VCaP (cell line): Measurements from ENCODE around the gene PCSK2.

ENCODE experiments used
- H3K27ac ChIP-seq: fragments of 450-650 bp; 2 replicates; pipeline ENCODE4 v1.5.1; 2017
- TF ChIP-seq, protein P1 (sequence below): fragments of 450-650 bp; conservative IDR thresholded peaks from 2 replicates; pipeline ENCODE4 v1.5.1; 2017; ENCODE audit warnings: mild to moderate bottlenecking, moderate library complexity

PCSK2 gene

DNA sequence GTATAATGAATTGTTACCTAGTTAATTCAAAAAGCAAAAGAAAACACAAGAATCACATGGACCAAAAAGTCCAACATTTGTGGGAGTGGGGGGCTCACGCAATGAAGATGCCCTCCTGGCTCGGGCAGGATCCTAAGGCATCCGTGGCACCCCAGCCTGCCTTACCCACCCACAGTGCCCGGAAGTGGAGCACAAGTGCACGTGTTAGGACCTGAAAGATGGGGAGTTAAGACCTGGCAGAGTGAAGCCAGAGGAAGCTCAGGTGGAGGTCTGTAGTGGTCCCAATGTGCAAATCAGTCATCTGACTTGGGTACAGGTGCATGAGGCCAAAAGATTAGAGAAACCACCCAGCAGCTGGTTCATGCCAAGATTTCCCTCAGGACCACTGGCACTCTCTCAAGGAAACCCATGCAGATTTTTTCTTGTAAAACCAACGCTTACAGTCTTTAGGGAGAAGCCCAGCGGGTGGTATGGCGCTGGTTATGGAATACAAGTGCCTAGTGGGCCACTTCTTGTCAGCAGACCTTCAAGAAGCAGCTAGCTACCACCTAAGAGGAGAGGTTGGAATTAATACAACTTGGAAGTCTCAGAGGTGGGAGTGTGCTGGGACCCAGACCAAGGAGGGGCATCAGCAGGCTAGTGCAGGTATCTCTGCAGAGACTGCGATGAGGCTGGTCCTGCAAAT is 262.2 kb downstream of the PCSK2 start:
- H3K27ac ChIP-seq, result no peak overlapping the region
- TF ChIP-seq, protein P1, sequence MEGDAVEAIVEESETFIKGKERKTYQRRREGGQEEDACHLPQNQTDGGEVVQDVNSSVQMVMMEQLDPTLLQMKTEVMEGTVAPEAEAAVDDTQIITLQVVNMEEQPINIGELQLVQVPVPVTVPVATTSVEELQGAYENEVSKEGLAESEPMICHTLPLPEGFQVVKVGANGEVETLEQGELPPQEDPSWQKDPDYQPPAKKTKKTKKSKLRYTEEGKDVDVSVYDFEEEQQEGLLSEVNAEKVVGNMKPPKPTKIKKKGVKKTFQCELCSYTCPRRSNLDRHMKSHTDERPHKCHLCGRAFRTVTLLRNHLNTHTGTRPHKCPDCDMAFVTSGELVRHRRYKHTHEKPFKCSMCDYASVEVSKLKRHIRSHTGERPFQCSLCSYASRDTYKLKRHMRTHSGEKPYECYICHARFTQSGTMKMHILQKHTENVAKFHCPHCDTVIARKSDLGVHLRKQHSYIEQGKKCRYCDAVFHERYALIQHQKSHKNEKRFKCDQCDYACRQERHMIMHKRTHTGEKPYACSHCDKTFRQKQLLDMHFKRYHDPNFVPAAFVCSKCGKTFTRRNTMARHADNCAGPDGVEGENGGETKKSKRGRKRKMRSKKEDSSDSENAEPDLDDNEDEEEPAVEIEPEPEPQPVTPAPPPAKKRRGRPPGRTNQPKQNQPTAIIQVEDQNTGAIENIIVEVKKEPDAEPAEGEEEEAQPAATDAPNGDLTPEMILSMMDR, result no peak

DNA sequence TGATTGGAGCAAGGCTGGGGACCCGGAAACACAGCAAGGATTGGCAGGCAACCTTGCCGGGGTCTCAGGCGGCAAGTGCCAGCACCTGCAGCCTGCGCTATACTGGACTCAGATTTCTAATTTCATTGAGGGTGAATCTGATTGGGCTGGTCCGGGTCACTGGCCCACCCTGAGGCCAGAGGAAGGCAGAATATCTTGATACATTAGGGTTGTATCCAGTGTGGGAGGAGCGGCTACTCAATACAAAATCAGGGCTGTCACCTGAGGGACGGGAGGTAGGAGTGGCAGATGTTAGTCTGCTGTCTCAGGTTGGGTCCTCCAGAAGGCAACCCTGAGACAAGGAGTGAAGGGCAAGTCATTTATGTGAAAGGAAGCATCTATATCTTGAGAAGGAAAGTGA is 263.7 kb downstream of the PCSK2 start:
- TF ChIP-seq, protein P1, result no peak
- H3K27ac ChIP-seq, result no peak overlapping the region

DNA sequence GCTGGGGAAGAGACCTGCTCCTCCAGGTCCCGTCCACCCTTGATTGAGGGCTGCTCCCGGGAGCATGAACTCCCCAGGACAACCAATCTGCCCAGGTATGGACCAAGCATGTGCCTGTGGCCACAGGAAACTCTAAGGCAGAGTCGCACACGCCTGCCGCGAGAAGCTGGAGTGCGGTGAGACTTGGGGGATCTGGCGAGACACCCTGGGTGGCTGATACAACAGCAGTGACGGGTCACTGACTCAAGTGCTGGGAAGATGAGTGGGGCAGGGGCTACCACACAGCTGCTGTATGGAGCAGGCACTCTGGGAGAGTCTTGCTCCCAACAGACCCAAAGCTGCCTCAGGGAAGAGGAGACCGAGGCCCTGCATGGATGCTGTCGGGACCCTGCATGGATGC is 264.2 kb downstream of the PCSK2 start:
- TF ChIP-seq, protein P1, result no peak
- H3K27ac ChIP-seq, result no peak overlapping the region

DNA sequence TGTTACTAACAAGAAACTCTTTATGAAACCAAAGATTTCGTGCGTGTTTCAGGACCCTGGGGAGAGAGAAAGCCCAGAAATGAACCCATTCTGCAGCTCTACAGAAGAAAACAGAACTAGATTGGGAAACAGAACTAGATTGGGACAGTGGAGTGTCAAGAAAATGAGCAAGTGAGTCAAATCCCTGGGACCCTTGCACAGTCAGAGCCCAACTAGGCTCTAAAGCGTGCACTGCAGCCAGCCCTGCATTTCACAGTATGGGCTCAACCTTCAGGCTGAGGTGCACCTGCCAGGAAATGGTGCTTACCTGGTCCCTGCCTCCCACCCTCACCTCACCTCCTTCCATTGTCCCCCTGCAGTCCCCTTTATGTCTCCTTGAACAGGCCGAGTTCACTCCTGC is 264.6 kb downstream of the PCSK2 start:
- H3K27ac ChIP-seq, result no peak overlapping the region
- TF ChIP-seq, protein P1, result no peak

DNA sequence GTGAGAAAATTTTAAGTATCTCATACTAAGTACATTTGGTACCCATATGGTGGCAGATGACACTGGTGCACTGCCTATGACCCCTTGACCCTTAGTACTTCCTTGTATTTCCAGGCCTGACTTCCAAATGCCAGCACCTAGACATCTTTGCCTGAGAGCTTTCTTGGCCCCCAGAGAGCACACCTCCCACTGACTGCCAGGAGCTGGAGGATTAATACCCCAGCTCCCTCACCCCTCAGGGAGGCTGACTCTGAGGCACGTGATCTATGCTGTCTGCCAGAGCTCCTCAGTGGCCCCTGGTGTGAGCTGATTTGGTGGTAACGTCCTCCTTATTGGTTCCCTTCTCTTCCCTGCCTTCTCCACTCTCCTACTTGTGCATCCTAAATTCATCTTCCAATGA is 266.3 kb downstream of the PCSK2 start:
- TF ChIP-seq, protein P1, result no peak
- no peak overlapping the region for H3K27ac ChIP-seq

DNA sequence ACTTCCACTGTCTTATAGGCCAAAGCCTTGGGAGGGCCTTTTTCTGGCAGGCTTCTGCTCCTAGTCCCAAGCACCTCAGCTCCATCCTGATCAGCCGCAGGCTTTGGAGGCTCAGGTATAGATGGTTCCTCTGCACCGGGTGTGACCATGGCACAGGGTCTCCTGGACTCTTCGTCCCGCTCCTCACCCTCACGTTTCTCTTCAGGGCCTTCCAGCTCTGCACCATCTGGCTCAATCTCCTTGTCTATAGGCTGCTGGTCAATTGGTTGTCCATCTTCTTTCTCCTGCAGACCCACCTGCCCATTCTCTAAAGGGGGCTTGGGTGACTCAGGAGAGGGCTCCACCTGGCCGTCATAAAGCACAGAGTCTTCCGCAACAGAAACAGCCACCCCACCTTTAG is 267.4 kb downstream of the PCSK2 start:
- TF ChIP-seq, protein P1, result no peak
- H3K27ac ChIP-seq, result no peak overlapping the region

DNA sequence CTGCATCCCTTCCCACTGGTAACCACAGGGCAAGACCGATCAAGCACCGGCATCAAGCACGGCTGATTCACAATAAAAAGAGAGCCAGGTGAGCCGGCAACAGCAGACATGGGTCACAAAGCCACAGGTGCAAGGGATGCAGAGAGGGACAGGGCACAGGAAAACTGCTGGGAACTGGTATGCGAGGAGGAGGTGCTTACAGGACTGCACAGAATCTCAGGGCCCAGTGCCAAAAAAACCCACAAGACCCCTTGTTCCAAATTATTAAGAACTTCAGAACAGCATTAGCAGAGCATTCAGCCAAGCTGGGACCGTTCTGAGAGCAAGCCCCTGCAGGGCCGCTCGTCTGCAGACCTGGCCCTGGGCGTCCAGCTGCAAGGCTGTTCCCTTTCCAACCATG is 269.0 kb downstream of the PCSK2 start:
- TF ChIP-seq, protein P1, result no peak
- no peak overlapping the region for H3K27ac ChIP-seq
